Activated naive CD8-positive, alpha-beta T cell treated with anti-CD3 and anti-CD28 coated beads, Interleukin-2, amount 50 U/mL, for 16 hours (primary cell): Measurements from ENCODE around the gene CAMKK1.
"Not testable (repeated sequence)": the region's sequence is repeated elsewhere in the genome, so short reads cannot be mapped to it uniquely, and the experiment has no call there.

Experiments used
- DNase-seq: peaks from one replicate; pipeline ENCODE4 v3.0.0-alpha.2; 2020; ENCODE audit warnings: low read depth, low spot score

Gene CAMKK1

GRCh38 chr17:3846437-3847164 is 46.3 kb downstream of the CAMKK1 start:
- DNase-seq, result no peak

GRCh38 chr17:3845621-3846436 is 47.0 kb downstream of the CAMKK1 start, which contains the start of gene NCBP3:
NCBP3 (minus strand) TSS chr17:3846246; CDS start chr17:3846223, 23 bp downstream.
- peak; percentile 75 for DNase-seq

GRCh38 chr17:3845291-3845620 is 47.6 kb downstream of the CAMKK1 start:
- no peak for DNase-seq

GRCh38 chr17:3844556-3844955 is 48.3 kb downstream of the CAMKK1 start:
- not testable (repeated sequence) for DNase-seq

- no peak for DNase-seq
These were observed 48.8 kb downstream of the CAMKK1 start for GRCh38 chr17:3843935-3844516.

- DNase-seq, result no peak
These were observed 54.6 kb downstream of the CAMKK1 start for GRCh38 chr17:3838206-3838605.

GRCh38 chr17:3836551-3836950 is 56.3 kb downstream of the CAMKK1 start:
- no peak for DNase-seq

- DNase-seq, result no peak
These were observed 57.2 kb downstream of the CAMKK1 start for GRCh38 chr17:3835410-3836229.

- DNase-seq, result no peak
These were observed 58.0 kb downstream of the CAMKK1 start for GRCh38 chr17:3834811-3835210.

- DNase-seq, result no peak
These were observed 64.0 kb downstream of the CAMKK1 start for GRCh38 chr17:3828852-3829232.

- DNase-seq, result no peak
These were observed 64.6 kb downstream of the CAMKK1 start for GRCh38 chr17:3828151-3828851.

GRCh38 chr17:3827124-3827773 is 65.6 kb downstream of the CAMKK1 start:
- peak; percentile 47 for DNase-seq

GRCh38 chr17:3826191-3826590 is 66.7 kb downstream of the CAMKK1 start:
- DNase-seq, result no peak

- DNase-seq, result no peak
These were observed 71.8 kb downstream of the CAMKK1 start for GRCh38 chr17:3821101-3821500.

- no peak for DNase-seq
These were observed 74.1 kb downstream of the CAMKK1 start for GRCh38 chr17:3818786-3819185.

GRCh38 chr17:3817851-3818605 is 74.8 kb downstream of the CAMKK1 start:
- no peak for DNase-seq

GRCh38 chr17:3815925-3816324 is 76.9 kb downstream of the CAMKK1 start:
- DNase-seq, result no peak

- no peak for DNase-seq
These were observed 77.7 kb downstream of the CAMKK1 start for GRCh38 chr17:3815122-3815521.

- DNase-seq, result no peak
These were observed 78.5 kb downstream of the CAMKK1 start for GRCh38 chr17:3814361-3814760.

GRCh38 chr17:3813171-3813570 is 79.7 kb downstream of the CAMKK1 start:
- DNase-seq, result no peak
